Measurements from ENCODE around the gene HOXC4.
"Not testable (repeated sequence)": the region's sequence is repeated elsewhere in the genome, so short reads cannot be mapped to it uniquely, and the experiment has no call there.

The HOXC4 gene

GRCh38 chr12:54041097-54041690 lies 12.4 kb upstream of the HOXC4 start:
- DNase-seq = no peak

GRCh38 chr12:54042033-54042432 lies 11.6 kb upstream of the HOXC4 start:
- DNase-seq = not testable (repeated sequence)

GRCh38 chr12:54042970-54043853 lies 10.4 kb upstream of the HOXC4 start:
- no peak for DNase-seq

- DNase-seq = no peak
Observed at GRCh38 chr12:54044425-54045103, 9.1 kb upstream of the HOXC4 start.

DNA sequence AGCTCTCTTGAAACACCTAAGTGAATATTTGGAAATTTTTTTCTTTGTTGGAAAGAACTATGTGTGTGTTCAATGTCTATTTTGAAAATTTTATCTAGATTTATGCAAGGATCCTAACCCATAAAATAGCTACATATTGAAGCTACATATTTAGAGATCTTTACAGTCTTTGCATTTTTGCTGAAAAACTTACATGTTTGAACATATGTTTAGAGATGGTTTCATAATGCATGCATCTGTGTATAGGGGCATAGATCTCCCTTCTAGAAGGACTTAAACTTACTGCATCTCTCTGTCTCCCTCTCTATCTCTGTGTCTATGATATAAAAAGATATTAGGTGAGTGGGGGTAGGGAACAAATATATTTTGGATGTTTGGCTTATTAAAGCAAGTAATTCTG lies 8.2 kb upstream of the HOXC4 start:
- DNase-seq = no peak

DNA sequence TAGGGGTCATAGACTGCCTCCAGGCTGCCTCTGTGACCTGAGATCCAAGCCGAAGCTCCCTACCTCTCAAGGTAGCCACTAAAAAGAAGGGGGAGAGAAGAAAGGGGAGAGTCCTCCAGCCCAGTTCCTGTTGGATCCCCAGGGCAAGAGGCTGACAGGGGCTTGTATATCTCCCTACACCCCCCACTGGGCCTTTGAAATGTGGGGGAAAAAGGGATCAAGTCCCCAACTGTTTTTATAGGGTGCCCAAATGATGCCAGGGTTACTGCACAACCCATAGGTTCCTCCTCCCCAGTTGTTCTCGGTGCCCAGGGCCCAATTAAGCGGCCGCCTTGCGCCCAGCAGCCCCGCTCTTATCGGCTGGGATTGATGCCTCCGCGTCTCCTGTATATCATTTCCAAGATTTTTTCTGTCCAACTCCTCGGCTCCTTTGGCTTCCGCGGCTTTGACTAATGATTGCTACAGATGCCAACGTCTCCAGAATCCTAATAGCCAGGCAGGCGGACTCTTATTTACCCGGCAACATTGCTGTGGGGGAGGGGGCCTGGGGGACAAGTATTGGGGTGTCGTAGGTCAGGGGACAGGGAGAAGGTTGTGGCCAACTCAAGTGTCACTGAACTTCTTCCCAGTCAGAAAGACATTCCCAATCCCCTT lies 7.6 kb upstream of the HOXC4 start:
- DNase-seq = no peak

- no peak for DNase-seq
Observed at GRCh38 chr12:54046809-54047159, 6.9 kb upstream of the HOXC4 start.

DNA sequence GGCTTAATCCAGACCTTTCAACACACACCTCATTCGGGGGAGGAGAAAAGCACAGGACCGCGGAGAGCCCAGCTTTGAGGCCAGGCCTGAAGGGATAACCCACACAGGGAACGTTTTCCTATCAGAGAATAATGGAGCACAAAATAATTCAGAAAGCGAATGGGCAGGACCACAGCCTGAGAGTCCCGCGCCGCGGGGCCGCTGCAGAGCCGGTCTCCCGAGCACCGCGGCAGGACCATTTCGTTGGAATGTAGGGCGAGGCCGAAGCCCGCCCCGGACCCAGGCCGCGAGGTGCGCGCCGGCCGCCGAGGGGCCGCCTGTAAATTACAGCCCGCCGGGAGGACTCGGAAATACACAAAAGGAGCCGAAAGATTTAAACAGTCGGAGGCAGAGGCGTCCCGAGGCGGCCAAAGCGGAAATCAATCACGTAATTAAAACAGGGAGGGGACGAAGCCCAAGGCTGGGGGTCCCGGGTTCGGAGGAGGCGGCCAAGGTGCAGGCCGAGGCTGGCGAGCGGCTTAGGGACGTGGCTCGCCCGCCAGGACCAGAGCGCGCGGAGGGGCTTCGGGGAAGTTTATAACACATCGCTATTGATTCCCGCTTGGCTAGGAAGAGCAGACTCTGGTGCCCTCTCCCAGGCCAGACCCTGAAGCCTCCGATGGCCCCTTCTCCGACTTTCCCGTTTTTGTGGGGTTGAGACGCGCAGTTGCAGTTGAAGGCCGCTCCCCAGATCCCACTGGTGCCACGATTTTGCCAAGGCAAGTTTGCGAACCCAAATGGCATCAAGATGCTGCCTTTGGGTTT lies 6.3 kb upstream of the HOXC4 start:
- DNase-seq = no peak

DNA sequence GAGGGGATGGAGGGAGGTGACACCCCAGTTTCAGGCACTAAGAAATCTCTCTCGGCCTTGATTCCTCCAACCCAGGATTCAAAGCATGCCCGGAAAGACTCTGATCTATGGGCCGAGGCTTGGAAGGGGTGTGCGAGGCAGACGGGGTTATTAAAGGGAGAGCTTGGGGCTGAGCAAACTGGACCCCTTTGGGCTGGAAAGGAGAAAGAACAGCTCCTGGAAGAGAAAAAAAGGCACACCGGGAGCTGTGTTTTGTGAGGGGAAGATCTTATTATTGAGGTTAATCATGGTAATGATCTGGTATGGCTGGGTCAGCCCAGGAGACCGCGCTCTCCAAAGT lies 5.7 kb upstream of the HOXC4 start:
- DNase-seq = no peak

DNA sequence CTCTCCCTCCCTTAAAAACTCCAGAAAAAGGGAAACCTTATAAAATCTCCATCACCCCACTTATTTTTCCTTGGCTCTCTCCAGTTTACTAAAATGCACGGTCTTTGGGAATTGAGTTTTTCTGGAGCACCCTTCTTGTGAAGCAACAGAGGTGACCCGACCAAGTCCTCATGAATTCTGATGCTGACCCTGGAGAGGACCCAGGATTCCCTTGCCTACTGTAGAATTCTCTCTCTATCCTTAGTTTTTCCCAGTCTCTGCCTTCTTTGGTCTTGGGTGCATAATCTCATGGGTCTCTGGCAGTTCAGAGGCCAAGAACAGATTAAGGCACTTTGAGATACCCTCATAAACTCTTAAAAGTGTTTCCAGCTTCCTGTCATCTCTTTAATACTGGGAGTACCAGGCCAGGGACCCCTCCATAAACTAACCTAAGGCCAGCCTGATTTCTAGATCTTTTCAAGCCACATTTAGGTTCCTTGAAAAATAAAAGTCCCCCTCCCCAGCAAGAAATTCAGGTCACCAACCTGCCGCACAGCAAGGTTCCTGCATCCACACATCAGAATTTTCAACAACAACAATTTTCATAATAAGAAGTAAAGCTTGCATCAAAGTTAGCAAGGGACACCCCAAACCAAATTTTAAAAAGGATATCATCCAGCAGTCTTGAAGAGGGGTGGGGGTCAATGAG lies 5.1 kb upstream of the HOXC4 start:
- DNase-seq = no peak

DNA sequence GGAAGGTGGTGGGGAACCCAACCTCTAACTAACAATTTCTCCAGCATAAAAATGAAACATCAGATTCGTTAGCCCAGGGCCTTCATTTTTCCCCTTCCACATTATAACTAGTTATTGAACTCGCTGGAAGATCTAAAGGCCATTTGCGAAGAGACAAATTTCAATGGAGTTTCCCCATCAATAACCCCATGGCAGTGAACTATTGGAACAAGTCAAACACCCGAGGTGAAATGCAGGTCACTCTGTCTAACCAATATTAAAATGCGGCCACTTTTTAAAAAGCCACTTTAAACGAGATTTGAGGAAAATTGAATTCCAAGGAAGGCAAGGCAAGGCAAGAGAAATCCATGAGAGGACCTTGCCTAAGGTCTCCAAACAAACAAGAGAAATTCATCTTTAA lies 4.5 kb upstream of the HOXC4 start:
- DNase-seq = no peak

DNA sequence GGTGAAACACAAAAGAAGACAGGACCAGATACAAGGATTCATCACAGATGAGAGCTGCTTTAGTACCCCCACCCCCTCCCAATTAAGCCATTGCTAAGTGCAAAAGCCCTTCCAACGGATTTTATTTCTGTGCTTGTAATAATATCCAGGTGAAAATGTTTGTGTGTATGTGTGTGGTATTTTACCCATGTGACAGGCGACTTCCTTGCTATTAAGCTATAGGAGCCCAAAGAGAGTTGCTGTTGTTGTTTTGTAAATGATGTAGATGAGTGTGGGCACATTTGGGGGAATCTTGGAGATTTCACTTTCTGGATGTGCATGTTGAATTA lies 3.2 kb upstream of the HOXC4 start:
- DNase-seq = no peak

- no peak for DNase-seq
Observed at GRCh38 chr12:54051026-54051842, 2.4 kb upstream of the HOXC4 start.

DNA sequence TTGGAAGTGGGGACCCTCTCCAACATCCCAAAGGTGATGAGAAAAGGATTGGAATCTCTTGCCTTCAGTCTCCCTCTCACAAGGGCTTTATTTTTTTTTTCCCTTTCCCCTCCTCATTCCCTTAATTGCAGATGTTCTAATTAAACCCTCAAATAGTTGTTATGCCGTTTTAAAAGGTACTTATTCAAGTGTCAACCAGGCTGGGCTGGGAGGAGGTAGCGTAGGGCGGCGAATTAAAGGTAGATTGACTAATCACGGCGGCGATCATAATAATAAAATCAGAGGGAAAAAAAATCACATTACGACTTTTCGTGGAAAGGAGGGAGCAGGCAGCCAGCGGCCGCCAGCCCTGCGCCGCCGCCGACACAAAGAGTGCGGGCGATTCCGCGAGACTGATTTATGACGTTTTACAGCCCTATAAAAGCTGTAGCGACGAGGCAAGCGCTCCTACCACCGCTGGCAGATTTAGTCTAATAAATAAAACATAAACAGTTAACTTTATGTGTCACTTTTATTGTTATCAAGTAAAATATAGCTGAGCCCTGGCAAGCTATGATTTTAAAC lies 1.7 kb upstream of the HOXC4 start:
- no peak for DNase-seq

- DNase-seq = no peak
Observed at GRCh38 chr12:54052438-54053002, 1.1 kb upstream of the HOXC4 start.

- no peak for DNase-seq
Observed at GRCh38 chr12:54053003-54053750, 458 bp upstream of the HOXC4 start.

- DNase-seq = no peak
Observed at GRCh38 chr12:54054742-54055194, 1.1 kb downstream of the HOXC4 start.

GRCh38 chr12:54055552-54055951 lies 1.9 kb downstream of the HOXC4 start:
- DNase-seq = no peak

DNA sequence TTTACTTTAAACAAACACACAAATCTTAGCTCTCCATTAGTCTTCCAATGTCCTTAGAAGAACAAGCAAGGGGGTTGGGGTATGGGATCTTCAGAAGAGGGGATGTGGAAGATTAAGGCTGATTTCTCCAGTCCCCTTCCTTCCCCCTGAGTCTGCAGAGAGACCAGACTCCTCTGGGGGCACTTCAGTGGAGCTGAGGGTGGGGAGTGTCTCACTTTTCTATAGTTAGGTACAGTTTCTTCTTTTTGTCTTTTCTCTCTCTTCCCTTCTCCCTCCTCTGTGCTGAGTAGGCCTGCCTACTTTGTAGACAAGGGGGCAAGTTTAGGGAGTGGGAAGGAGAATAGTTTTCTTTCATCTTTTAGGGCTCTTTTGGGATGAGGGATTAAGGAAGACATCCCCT lies 2.5 kb downstream of the HOXC4 start:
- DNase-seq = no peak

Measured in T1000 (cell line).